Prostate gland (tissue), 2 donors: Measurements from ENCODE around the gene SUGCT.

Source experiments
- POLR2A ChIP-seq: fragments of 450-650 bp; IDR thresholded peaks from one replicate; pipeline ENCODE4 v1.6.1; 2016; ENCODE audit warnings: antibody characterized with exemption, mild to moderate bottlenecking
- TF ChIP-seq, protein P1 (sequence below), 4 experiments: fragments of 200-600 bp in 2 of 4; fragments of 450-650 bp in 2 of 4; sonication (generic) in 2 of 4; IDR thresholded peaks; 1 replicate in 3 of 4; 2 replicates in 1 of 4; pipeline ENCODE4 v1.5.1; 2016 to 2019; ENCODE audit warnings: antibody characterized with exemption in 4 of 4, mild to moderate bottlenecking in 2 of 4, moderate library complexity in 2 of 4

GRCh38 chr7:40412323-40412722, 277.5 kb downstream of the SUGCT start:
- TF ChIP-seq, protein P1, sequence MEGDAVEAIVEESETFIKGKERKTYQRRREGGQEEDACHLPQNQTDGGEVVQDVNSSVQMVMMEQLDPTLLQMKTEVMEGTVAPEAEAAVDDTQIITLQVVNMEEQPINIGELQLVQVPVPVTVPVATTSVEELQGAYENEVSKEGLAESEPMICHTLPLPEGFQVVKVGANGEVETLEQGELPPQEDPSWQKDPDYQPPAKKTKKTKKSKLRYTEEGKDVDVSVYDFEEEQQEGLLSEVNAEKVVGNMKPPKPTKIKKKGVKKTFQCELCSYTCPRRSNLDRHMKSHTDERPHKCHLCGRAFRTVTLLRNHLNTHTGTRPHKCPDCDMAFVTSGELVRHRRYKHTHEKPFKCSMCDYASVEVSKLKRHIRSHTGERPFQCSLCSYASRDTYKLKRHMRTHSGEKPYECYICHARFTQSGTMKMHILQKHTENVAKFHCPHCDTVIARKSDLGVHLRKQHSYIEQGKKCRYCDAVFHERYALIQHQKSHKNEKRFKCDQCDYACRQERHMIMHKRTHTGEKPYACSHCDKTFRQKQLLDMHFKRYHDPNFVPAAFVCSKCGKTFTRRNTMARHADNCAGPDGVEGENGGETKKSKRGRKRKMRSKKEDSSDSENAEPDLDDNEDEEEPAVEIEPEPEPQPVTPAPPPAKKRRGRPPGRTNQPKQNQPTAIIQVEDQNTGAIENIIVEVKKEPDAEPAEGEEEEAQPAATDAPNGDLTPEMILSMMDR (IDR thresholded peaks at IDR 0.05), result no peak
- no peak for TF ChIP-seq POLR2A
